ENCODE results near the gene SLC6A7.
"Not testable (repeated sequence)": the region's sequence is repeated elsewhere in the genome, so short reads cannot be mapped to it uniquely, and the experiment has no call there.

SLC6A7 gene

DNA sequence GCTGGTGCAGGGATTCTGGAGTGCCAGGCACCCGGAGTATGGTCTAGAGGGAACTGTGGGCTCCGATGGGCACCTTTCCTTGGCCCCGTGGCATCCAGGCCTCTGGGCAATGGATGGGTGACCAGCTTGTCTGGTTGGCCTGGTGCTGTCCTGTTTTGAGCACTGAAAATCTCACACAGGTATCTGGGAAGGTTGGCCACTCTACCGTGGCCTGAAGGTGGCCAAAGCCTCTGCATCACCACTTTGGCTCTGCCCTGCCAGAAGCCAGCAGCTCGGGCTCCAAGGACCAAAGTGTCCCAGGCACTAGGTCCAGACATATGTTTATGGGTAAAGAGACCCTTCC lies 28.8 kb downstream of the SLC6A7 start:
- DNase-seq (ENCODE audit: low read depth) = no peak

DNA sequence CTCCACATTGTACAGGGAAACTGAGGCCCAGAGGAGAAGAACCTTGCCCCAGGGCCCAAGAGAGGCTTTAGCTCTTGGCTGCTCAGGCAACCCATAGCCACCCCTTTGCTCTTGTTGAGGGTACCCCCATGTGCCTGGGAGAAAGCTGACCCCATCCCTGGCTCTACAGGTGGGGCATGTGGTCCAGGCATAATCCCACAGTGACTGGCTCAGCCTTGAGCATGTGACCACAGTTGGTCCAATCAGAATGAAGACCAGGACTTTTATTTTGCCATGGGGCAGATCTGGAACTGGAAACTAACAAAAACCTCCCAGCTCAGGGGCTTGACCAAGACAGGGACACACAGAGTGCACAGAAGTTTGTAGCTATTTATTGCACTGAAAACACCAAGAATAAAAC lies 29.3 kb downstream of the SLC6A7 start:
- DNase-seq (ENCODE audit: low read depth) = no peak

DNA sequence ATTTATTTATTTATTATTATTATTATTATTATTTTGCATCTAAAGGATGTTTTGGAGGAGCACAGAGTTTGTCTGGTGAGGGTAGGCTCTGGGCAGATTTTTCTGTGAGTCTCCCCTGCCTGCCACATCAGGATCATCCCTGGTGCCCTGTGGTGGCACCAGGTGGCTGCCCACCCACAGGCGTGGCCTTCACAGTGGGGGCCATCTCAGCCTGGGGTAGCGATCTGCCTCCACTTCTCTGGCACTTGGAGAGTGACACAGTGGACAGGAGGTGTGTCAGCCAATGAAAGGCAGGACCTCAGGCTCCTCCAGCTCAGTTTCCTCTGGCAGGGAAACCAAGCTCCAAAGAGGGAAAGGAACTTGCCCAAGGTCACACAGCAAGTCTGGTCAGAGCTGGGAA lies 30.0 kb downstream of the SLC6A7 start:
- DNase-seq (ENCODE audit: low read depth) = no peak

DNA sequence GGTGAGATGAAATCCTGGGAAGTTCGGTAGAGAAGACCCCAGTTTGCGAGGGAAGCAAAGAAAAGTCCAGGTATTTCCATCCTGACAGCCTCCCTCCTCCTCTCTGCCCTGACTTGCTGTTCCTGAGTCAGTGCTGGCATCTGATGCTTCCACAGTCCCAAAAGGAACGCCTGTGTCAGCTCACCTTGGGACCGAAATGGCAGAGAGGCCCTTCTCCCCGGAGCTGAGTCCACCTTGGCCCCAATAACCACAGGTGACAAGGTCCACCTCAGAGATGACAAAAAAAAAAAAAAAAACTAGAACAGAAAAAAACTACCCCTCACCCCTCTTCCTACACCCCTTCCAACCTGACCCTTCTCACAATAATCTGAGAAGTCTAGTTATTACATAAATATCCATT lies 31.6 kb downstream of the SLC6A7 start:
- DNase-seq (ENCODE audit: low read depth) = no peak

DNA sequence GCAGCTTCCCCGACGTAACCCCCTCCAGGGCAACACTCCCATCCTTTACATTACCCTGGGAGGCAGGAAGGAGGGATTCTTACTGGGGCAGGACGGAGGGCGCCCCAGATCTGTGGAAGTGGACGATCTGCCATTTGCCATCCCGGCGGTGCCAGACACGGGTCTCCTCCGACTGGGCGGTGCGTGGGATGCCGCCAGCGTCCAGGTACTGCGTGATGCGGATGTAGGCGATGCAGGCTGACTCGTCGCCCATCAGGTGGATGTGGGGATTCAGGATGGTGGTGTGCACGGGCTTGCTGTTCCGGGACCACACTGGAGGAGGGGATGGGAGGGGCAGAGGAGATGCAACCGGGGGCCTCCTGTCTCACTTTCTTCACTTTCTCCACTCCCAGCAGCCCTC lies 33.0 kb downstream of the SLC6A7 start:
- no peak for DNase-seq (ENCODE audit: low read depth)

DNA sequence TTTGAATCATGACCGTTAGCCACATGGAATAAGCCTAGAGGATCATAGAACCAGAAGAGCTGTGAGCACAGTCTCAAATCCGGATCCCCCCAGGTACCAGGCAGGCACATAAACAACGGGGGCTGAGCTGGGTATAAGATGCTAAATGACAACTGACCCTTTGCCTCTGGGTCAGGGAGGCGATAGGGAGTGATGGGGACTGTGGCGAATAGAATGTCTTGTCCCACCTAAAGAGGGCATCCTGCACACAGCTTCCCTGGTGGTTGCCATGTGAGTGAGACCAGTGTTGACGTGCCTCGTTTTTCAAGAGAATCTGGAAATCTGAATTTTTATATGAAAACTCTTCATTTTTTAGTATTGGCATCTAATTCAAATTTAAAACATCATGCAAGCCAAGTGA lies 33.6 kb downstream of the SLC6A7 start:
- DNase-seq (ENCODE audit: low read depth) = no peak

DNA sequence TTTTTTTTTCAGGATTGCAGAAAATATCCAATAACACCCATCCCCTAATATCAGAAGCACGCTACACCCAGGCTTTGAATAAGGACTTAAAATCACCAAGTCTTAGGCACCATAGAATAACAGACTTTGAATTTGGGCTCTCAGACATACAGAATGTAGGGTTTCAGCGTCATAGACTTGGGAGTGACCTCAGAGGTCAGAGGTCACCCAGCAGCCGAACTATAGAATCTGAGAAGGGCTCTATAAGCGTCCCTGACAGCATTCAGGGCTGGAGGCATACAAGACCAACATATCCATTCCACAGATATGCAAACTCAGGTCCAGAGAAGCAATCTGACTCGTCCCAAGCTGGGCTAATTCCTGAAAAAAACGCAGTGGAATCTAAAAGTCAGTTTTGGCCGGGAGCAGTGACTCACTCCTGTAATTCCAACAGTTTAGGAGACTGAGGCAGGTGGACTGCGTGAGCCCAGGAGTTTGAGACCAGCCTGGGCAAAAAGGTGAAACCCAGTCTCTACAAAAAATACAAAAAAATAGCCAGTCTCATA lies 34.7 kb downstream of the SLC6A7 start:
- DNase-seq (ENCODE audit: low read depth) = no peak

DNA sequence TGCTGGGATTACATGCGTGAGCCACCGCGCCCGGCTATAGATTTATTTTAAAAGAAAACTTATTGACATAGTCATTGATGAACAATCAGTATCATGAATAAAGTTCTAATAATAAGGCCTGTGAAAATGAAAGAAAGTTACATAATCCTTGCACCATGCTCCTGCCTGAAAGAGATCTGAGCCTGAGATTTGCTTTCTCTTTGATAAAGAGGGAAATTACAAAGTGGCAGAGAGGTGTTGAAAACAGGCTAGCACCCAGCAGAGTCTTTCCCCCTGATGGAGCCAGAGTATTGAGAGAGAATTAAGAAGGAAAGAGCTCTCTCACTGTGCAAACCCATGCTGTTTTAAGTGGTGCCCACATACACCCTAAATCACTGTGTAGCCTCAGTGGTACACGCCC lies 37.2 kb downstream of the SLC6A7 start:
- DNase-seq (ENCODE audit: low read depth) = no peak

DNA sequence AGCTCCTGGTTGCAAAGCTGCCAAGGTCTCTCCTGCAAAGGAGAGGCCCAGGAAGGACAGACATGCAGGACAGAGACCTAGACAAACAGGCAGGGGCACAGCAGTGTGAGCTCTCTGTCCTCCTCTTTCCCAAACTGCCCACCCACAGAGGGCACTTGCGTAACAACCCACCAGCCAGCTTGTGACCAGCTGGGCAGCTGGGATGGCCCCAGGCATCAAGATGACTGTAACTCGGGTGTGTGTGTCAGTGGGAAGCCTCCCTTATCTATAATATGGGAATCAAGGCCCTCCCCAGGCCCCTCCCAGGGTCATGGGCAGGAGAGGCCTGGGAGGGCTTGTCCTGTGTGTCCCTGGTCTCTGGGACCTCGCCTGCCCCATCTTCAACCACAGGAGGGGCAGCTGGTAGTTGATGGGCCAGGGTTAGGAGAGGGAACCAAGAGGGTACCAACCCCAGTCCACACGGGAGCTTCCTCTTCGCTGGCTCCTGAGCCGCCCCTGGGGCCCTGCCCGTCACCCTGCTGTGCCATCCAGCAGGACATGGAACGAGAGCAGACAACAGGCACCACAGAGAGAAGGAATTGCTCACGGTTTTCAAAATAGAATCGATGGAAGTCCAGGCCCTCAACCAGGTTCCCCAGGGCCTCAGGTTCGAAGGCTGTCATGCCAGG lies 37.9 kb downstream of the SLC6A7 start:
- DNase-seq (ENCODE audit: low read depth) = no peak

DNA sequence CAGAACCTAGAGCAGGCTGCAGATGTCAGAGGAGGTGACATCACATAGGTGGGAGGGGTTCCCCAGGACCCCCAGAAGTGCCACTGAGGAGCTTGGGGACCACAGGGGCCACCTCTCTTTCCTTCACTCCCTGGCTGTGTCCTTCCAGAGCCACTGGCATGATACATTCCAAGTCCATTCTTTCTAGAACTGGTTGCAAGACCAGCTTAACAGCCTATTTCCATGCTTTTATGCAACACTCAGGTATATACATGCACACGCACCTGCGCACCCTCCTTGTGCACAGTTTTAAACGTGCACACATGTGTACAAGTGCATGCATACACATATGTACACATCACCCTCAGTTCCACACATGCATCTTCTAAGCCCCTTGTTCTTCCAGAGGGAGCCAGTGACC lies 39.7 kb downstream of the SLC6A7 start:
- DNase-seq (ENCODE audit: low read depth) = no peak

DNA sequence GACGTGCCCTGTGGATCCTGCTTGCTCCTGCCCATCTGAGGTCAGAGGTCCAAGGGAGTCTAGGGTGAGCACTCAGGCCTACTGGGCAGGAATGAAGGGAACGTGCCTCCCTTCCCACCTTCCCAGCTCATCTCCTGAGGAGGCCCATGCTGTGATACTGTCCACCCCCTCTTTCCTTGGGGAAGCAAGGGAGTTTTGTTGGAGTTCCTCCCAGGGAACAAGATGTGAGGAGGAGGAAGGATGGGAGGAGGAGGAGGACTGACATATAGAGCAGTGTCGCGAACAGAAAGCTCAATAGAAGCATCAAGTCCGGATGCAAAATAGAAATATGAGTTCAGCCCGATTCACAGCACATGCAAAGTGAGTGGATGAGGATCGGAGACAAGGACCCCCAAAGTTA lies 41.0 kb downstream of the SLC6A7 start:
- DNase-seq (ENCODE audit: low read depth) = no peak

DNA sequence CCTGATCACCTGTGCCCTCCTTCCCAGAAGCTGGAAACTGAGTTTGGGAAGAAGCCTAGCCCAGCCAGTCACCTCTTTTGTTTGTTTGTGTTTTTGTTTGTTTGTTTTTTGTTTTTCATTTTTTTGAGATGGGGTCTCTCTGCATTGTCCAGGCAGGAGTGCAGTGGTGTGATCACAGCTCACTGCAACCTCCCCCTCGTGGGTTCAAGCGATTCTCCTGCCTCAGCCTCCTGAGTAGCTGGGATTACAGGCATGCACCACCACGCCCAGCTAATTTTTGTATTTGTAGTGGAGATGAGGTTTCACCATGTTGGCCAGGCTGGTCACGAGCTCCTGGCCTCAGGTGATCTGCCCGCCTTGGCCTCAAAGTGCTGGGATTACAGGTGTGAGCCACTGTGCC lies 43.8 kb downstream of the SLC6A7 start:
- not testable (repeated sequence) for DNase-seq (ENCODE audit: low read depth)

DNA sequence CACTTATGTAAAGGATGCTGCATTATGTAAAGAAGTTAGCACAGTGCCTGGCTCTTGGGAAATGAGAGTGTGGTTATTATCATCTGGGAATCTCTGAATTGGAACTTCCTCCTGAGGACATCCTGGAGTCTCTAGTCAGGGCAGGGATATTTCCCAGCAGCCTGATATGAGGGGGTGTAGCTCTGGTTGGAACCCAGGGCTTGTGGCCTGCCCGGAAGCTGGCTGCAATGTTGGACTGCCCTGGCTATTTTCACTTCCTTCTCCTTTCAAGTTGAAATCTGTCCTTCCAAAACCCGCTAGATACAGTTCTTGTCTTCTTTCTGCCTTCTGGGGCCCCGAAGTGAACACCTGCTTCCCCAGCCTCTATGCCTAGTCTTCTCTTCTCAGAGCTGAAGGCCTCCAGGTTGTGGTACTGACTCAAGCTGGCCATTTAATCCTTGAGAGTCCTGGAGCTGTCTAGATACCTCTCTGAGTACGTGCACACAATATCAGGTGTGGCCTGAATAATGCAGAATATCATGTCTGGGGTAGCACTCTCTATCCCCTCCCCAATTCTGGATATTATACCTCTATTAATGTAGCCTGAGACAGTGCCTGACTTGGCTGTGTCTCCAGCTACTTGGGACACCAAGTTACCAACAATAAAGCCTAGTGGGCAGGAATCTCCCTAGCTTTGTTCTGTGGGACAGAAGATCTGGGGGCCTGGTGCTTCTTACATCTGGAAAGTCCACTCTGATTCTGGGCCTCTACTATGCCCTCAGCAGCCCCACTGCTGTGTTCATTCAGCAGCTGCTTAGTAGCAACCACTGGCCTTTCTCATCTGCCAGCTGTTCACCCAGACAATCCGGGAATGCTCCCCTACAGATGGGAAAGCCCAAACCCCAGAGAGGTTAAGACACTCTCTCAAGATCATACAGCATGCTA lies 45.0 kb downstream of the SLC6A7 start:
- DNase-seq (ENCODE audit: low read depth) = no peak

DNA sequence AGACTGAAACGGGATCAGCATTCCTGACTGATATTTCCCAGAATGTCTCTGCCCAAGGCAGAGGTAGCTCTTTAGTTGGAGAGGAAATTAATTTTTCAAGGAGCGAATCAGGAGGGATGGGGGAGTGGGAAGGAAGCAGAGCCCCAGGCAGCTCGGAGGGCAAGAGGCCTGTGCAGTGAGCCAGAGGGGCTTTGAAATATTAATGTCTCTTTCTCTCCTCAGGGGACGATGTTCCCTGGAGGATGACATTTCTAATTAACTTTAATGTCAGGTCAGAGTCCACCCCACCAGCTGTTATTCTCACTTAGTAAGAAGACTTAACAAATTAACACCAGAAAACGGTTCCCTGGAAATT lies 45.6 kb downstream of the SLC6A7 start:
- no peak for DNase-seq (ENCODE audit: low read depth)

DNA sequence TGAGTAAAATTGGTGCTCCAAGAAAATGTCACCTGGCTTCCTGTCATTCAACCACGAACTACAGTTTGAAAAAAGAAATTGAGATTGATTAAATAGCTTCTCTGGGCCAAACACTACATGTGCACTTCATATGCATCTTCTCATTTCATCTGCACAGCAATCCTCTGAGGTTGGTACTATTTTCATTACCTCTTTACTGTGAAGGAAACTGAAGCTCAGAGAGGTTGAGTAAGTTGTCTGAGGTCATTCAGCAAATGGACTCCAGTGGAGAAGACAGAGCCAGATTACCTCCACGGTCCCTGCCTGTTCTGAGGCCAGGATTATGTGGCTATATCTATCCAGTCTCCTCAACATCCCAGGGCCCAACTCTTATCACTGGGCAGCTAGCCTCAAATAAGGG lies 46.5 kb downstream of the SLC6A7 start:
- no peak for DNase-seq (ENCODE audit: low read depth)

DNA sequence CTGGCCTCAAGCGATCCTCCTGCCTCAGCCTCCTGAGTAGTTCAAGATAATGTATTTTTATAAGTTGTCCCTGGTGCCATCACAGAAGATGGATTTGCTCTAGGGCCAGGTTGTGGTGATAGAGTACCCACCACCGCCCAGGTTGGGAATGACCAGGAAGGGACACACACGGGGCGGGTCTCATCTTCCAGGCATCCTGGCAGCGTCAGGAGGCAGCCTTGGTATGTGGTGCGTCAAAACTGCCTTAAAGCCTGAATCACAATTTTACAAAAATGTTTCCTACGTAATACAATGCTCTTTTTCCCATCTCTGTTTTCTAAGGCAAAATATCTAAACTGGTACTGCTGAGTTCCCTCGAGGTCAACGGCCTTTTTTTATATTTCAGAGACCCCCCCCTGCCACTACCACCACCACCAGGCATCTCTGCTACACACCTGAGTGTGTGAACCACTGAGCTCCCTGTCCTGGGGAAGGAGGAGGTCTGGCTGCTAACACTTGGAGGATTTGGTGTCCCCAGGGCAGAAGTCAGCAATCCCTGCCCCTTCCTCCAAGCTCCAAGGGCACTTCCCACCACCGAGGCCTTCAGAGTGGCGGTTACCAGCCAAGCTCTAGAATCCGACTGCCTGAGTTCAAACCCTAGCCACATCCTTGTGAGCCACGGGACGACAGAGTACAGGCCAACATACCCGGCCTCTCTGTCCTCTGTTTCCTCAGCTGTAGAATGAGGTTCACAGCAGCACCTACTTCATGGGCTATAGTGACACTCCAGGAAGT lies 47.3 kb downstream of the SLC6A7 start:
- no peak for DNase-seq (ENCODE audit: low read depth)

DNA sequence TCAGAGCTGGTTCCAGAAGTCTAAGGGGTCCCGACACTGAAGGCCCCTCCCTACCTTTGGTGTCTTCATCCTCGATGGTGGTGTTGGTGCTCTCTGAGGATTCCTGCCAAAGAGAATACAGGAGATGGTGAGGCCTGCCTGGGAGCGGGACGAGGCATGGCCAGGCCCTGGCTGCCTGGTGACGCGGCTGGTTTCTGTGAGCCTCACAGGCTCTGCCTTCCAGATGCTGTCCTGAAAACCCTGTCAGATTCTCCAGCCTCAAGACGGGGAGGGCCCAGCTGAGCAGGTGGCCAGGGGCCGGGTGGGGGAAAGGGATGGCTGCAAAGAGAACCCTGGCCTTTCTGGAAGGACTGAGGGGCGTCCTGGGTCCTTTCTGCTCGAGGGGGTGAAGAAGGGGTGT lies 48.8 kb downstream of the SLC6A7 start:
- no peak for DNase-seq (ENCODE audit: low read depth)

DNA sequence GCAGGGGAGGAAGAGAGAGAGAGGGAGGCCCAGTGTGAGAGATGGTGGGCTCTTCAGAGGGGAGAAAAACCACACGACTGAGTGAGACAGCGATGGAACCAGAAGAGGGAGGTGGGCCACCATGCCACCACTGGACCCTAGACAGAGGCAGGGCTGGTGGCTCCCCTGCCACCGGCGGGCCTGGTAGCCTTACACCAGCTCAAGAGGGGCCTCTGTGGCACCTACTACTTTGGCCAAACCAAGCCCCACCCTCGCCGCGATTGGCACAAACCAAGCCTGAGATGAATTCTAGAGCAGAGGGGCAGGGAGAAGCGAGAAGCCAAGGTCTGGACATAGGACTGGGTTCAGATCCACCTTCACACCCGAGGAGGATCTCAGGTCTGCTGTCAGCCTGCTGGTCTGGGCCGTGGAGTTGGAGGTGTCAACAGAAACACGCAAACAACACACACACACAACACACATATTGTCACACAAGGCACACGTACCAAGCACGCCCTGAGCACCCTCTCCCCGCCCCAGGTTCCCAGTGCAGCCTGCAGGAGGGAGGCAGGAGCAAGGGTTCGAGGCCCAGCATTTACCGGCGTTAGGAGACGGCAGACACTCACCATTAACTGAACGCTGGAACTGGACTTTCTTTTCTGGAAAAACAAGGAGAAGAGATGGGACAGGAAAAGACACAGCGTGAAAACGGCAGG lies 49.4 kb downstream of the SLC6A7 start:
- no peak for DNase-seq (ENCODE audit: low read depth)

DNA sequence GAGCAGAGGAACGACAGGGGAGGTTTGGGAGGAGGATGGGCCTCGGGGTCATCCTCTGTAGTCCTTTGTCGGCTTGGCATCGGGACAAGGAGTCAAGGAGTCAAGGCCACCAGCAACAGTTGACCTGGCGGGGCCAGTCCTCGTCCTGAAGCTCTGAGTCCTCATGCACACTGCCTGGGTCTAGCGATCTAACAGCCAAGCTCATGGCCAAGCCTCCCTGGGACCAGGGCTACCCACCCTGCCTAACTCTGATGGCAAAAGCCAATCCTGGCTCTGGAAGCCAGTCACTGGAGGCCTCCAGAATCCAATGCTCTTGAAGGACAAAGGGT lies 49.9 kb downstream of the SLC6A7 start:
- no peak for DNase-seq (ENCODE audit: low read depth)

DNA sequence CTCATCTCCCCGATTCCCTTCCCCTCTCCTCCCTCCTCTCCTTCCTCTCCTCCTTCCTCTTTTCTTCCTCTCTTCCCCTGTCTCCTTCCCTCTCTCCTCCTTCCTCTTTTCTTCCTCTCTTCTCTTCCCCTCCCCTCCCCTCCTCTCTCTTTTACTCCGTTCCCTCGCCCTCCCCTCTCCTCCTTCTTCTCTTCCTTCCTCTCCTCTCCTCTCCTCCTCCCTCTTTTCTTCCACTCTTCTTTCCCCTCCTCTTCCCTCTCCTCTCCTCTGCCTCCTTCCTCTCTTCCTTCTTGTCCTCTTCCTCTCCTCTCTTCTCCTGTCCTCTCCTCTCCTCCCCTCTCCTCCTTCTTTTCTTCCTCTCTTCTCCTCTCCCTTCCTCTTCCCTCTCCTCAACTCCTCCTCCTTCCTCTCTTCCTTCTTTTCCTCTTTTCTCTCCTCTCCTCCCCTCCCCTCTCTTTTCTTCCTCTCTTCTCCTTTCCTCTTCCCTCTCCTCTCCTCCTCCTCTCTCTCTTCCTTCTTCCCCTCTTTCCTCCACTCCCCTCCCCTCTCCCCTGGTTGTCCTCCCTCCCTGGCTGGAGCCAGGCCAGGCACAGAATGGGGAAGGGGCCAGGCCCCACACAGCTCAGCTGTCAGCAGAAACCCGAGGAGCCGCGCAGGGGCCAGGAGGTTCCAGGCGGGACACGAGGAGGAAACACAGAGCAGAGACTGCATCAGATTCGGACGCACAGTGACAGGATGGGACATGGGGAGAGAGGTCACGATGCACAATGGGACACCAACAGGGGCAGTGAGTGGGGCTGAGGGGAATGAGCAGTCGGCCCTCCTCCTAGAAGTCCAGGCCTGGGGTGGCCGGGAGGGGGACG lies 51.7 kb downstream of the SLC6A7 start:
- no peak for DNase-seq (ENCODE audit: low read depth)

DNA sequence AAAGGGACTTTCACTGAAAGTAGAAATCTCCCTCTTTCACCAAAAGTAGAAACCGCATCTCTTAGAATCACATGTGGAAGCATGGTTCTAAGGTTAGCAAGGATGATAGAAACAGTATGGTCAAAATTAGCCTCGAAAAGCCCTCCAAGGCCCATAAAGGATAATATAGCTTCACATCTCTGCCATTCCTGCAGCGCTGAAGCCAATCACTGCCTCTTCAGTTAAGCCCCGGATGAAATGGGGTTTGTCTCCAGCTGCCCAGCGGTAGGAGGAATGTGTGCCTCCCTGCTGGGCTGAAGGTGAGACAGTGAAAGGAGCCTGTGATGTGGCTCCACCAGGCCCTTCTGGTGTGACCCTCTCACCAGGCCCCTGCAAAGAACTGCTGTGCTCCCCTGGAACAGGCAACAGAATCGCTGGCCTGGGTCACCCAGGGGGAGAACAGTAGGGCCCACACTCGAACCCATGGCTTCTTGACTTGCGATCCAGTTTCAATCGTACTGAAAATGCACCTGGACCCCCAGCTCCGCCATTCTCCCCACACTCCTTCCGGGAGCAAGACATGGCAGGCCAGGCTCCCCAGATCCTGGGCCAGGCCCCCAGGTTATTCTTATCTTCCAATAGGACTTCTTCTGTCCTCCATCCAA lies 52.5 kb downstream of the SLC6A7 start:
- no peak for DNase-seq (ENCODE audit: low read depth)

Data from GM04504 (cell line).